Hepatocyte (in vitro differentiated cells): ENCODE measurements around the gene CCDC102A. TPM values are rescaled to one million over a fixed set of nuclear protein-coding genes. Genes with fewer than 3 reads are reported as not detected.

Experiments
- DNase-seq: peaks from one replicate; pipeline ENCODE4 v3.0.0-alpha.2; 2016; ENCODE audit warnings: low spot score
- H2AFZ ChIP-seq: fragments of 200-600 bp; sonication (generic); 2 replicates; pipeline ENCODE4 v1.6.0; 2016; ENCODE audit warnings: antibody characterized with exemption, mild to moderate bottlenecking
- H3K27ac ChIP-seq: fragments of 200-600 bp; sonication (generic); 2 replicates; pipeline ENCODE4 v1.5.1; 2016; ENCODE audit warnings: mild to moderate bottlenecking
- H3K27me3 ChIP-seq: fragments of 200-600 bp; sonication (generic); 2 replicates; pipeline ENCODE4 v1.6.1; 2016
- H3K36me3 ChIP-seq: fragments of 200-600 bp; sonication (generic); replicated peaks from 2 replicates; pipeline ENCODE4 v1.5.1; 2016; ENCODE audit warnings: low read depth; ENCODE audit not compliant: insufficient read depth
- H3K4me1 ChIP-seq: fragments of 200-600 bp; sonication (generic); 2 replicates; pipeline ENCODE4 v1.5.1; 2016; ENCODE audit warnings: mild to moderate bottlenecking, moderate library complexity; ENCODE audit not compliant: insufficient read depth
- H3K4me2 ChIP-seq: fragments of 200-600 bp; sonication (generic); 2 replicates; pipeline ENCODE4 v1.6.0; 2016
- H3K4me3 ChIP-seq: fragments of 200-600 bp; sonication (generic); 2 replicates; pipeline ENCODE4 v1.5.1; 2016; ENCODE audit warnings: mild to moderate bottlenecking
- H3K79me2 ChIP-seq: fragments of 200-600 bp; sonication (generic); 2 replicates; pipeline ENCODE4 v1.6.0; 2017; ENCODE audit warnings: mild to moderate bottlenecking
- H3K9me2 ChIP-seq: fragments of 200-600 bp; sonication (generic); replicated peaks from 2 replicates; pipeline ENCODE4 v1.6.0; 2017; ENCODE audit warnings: mild to moderate bottlenecking; ENCODE audit not compliant: insufficient read depth
- H3K9me3 ChIP-seq: fragments of 200-600 bp; sonication (generic); 2 replicates; pipeline ENCODE4 v1.5.1; 2016; ENCODE audit warnings: low read depth, mild to moderate bottlenecking
- H4K20me1 ChIP-seq: fragments of 200-600 bp; sonication (generic); 2 replicates; pipeline ENCODE4 v1.6.0; 2016; ENCODE audit warnings: mild to moderate bottlenecking; ENCODE audit not compliant: insufficient read depth, poor library complexity, severe bottlenecking
- EZH2 ChIP-seq: fragments of 200-600 bp; sonication (generic); IDR thresholded peaks from 2 replicates; pipeline ENCODE4 v1.6.1; 2016; ENCODE audit warnings: antibody characterized with exemption, mild to moderate bottlenecking, borderline replicate concordance
- EZH2phosphoT487 ChIP-seq: fragments of 200-600 bp; sonication (generic); IDR thresholded peaks from one replicate; pipeline ENCODE4 v1.6.1; 2018; ENCODE audit warnings: antibody characterized with exemption, mild to moderate bottlenecking, low read depth, moderate library complexity; ENCODE audit not compliant: unreplicated experiment, severe bottlenecking
- WGBS: methylation state at CpG from one replicate; pipeline ENCODE4 v1.1.6; 2016; ENCODE audit warnings: low lambda C conversion rate; ENCODE audit errors: missing lambda C conversion rate; 5-methylcytosine and 5-hydroxymethylcytosine counted together
- polyA plus RNA-seq: library from polyadenylated mRNA; unstranded; fragments of >200 nt; fragmentation: Nextera tagmentation; extraction: Ambion mirVana; gene quantifications from 2 replicates; pipeline ENCODE4 v1.2.1, GENCODE V29; 2016
- total RNA-seq: library from RNA; depleted of rRNA; stranded (reverse); fragments of >200 nt; gene quantifications from 2 replicates; pipeline ENCODE4 v1.2.3, GENCODE V29; 2014
- TF ChIP-seq, protein P1 (sequence below): fragments of 200-600 bp; sonication (generic); IDR thresholded peaks from 2 replicates; pipeline ENCODE4 v1.5.1; 2016; ENCODE audit warnings: antibody characterized with exemption, mild to moderate bottlenecking; ENCODE audit not compliant: poor library complexity

Gene CCDC102A
- total and polyA plus RNA-seq, 2 experiments from 2014 or later, result 11.4 to 17.2 TPM

DNA sequence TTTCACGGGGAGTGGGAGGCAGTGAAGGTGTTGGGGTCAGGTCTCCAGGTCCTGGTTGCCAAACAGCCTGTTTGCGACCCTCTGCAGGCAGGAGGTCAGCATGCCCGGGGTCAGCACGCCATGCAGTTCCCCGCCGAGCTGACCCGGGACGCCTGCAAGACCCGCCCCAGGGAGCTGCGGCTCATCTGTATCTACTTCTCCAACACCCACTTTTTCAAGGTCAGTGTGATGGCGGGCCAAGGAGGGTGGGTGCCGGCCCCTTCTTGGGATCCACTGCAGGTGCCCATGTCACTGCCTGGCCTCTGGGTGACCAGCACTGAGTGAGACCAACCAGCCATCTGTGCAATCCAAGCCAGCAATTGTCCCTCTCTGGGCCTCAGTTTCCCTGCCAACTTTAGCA is 27.4 kb upstream of the CCDC102A start:
- Histone ChIP-seq H3K79me2 (no peaks in the 10 kb centered on the region), H3K9me3 (no peaks in the 10 kb centered on the region), H3K9me2 (no peaks in the 10 kb centered on the region), H3K4me2 (no peak overlapping the region), H2AFZ (no peak overlapping the region), H3K4me3 (no peak overlapping the region), H3K27ac (no peak overlapping the region), H4K20me1 (no peaks in the 10 kb centered on the region), H3K27me3 (no peaks in the 10 kb centered on the region), H3K36me3 (no peaks in the 10 kb centered on the region), H3K4me1 (no peaks in the 10 kb centered on the region)
- no peak for DNase-seq
- TF ChIP-seq, protein P1, sequence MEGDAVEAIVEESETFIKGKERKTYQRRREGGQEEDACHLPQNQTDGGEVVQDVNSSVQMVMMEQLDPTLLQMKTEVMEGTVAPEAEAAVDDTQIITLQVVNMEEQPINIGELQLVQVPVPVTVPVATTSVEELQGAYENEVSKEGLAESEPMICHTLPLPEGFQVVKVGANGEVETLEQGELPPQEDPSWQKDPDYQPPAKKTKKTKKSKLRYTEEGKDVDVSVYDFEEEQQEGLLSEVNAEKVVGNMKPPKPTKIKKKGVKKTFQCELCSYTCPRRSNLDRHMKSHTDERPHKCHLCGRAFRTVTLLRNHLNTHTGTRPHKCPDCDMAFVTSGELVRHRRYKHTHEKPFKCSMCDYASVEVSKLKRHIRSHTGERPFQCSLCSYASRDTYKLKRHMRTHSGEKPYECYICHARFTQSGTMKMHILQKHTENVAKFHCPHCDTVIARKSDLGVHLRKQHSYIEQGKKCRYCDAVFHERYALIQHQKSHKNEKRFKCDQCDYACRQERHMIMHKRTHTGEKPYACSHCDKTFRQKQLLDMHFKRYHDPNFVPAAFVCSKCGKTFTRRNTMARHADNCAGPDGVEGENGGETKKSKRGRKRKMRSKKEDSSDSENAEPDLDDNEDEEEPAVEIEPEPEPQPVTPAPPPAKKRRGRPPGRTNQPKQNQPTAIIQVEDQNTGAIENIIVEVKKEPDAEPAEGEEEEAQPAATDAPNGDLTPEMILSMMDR, result no peak
- TF ChIP-seq EZH2phosphoT487, result no peak
- TF ChIP-seq EZH2, result no peak
- WGBS, result 88% methylated on average over 12 of the region's 12 CpGs

DNA sequence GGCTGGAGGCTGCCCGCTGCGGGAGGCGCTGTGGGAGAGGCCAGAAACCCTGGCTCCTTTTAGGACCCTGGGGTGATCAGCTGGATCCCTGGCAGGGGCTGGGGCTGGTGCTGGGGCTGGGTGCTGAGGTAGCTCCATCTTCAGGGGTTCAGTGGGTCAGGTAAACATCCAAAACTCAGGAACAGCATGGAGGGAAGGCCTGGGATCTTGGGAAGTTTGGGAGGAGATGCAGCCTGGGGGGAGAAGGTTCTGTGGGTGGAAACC is 27.0 kb upstream of the CCDC102A start:
- no peaks in the 10 kb centered on the region for H3K79me2 ChIP-seq
- 82% methylated on average over 3 of the region's 3 CpGs for WGBS
- no peaks in the 10 kb centered on the region for H3K9me3 ChIP-seq
- no peak overlapping the region for H2AFZ ChIP-seq
- no peaks in the 10 kb centered on the region for H3K4me1 ChIP-seq
- H3K36me3 ChIP-seq, result no peaks in the 10 kb centered on the region
- no peaks in the 10 kb centered on the region for H3K9me2 ChIP-seq
- H4K20me1 ChIP-seq, result no peaks in the 10 kb centered on the region
- H3K27ac ChIP-seq, result no peak overlapping the region
- H3K4me3 ChIP-seq, result no peak overlapping the region
- no peak for DNase-seq
- H3K4me2 ChIP-seq, result no peak overlapping the region
- TF ChIP-seq, protein P1, result no peak
- TF ChIP-seq EZH2phosphoT487, result no peak
- no peak for TF ChIP-seq EZH2
- H3K27me3 ChIP-seq, result no peaks in the 10 kb centered on the region

DNA sequence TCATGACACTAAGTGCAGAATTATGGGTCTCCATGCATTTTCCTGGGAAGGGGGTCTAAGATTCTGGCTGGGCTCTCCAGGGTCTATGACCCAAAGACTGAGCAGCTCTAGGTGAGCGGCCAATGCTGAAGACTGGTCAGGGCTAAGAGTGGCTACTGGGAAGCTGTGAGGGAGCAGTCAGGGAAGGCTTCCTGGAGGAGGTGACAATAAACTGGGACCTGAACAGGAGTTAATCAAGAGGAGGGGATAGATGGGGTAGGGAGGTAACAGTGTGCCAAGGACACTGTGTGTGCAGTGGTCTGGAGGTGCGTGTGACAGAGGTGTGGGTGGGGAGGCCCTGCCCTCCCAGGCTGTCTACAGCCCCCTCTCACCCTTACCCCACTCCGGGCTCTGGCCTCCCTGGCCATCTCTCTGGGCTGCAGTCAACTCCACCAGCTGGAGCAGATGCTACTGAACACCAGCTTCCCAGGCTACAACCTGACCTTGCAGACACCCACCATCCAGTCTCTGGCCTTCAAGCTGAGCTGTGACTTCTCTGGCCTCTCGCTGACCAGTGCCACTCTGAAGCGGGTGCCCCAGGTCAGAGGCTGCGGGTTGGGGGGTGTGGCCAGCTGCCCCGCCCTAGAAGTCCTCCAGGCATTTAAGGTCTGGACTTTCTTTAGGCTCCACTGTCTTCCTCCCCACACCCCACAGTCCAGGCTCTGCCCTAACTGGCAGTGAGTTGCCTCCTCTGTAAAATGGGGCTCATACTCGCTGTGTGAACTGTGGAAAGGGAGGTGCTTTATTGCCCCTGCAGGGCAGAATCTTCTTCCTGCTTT is 26.5 kb upstream of the CCDC102A start:
- 77% methylated on average over 8 of the region's 8 CpGs for whole genome bisulfite sequencing
- DNase-seq, result no peak
- Histone ChIP-seq H3K4me3 (no peak overlapping the region), H3K36me3 (no peaks in the 10 kb centered on the region), H3K4me1 (no peaks in the 10 kb centered on the region), H3K9me2 (no peaks in the 10 kb centered on the region), H3K27ac (no peak overlapping the region), H3K9me3 (no peaks in the 10 kb centered on the region), H3K79me2 (no peaks in the 10 kb centered on the region), H3K4me2 (no peak overlapping the region), H3K27me3 (no peaks in the 10 kb centered on the region), H2AFZ (no peak overlapping the region), H4K20me1 (no peaks in the 10 kb centered on the region)
- TF ChIP-seq, protein P1, result no peak
- no peak for TF ChIP-seq EZH2
